Femur (tissue), 1 donor: ENCODE measurements around the gene MTFR1L.

ENCODE experiments used
- DNase-seq: peaks from one replicate; pipeline ENCODE4 v3.0.0-alpha.2; 2017

MTFR1L gene

DNA sequence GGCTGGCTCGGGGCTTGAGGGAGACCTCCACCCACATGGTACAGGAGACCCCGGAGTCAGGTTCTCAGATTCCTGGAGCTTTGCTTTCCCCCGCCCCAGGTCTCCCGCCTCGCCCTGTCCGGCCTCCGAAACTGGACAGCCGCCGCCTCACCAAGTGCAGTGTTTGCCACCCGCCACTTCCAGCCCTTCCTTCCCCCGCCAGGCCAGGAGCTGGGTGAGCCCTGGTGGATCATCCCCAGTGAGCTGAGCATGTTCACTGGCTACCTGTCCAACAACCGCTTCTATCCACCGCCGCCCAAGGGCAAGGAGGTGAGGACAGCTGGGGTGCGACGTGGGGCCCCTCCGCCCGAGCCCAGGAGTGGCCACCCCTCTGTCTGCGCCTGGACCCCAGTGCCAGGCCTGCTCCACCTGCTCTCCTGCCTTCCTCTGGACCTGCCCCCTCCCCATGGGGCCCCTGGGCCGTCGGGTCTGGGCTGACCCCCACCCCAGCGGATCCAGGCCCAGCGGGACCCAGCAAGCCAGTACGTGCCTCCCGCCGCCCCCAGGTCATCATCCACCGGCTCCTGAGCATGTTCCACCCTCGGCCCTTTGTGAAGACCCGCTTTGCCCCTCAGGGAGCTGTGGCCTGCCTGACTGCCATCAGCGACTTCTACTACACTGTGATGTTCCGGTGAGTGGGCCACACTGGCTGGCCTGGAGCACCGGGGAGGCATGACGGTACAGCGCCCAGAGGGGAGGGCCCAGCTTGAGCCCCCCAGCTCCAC, 11.1 kb upstream of the MTFR1L start:
- DNase-seq: no peak

DNA sequence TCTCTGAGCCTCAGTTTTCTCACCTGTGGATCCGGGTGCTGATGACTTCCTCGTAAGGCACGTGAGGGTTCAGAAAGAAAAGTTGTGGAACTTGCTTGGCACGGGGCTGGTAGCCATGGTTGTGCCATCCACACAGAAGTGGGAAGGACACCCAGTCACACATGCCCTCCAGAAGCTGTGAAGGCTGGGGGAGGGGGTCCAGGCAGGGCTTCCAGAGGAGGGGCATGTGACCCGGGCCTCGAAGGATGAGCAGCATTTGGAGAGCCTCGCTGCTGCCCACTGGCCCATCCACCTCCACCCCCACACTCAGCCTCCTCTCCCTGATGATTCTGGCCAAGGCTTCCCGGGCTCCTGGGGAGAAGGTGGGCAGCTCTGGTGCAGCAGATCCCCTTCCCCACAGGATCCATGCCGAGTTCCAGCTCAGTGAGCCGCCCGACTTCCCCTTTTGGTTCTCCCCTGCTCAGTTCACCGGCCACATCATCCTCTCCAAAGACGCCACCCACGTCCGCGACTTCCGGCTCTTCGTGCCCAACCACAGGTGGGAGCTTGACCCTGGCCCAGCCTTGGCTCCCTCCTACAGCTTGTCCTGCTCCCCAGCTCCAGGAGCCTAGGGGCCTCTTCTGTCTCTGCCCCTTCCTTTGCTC, 10.3 kb upstream of the MTFR1L start:
- DNase-seq: no peak

- DNase-seq: no peak
Measured at GRCh38 chr1:25809929-25810328, 9.8 kb upstream of the MTFR1L start.

DNA sequence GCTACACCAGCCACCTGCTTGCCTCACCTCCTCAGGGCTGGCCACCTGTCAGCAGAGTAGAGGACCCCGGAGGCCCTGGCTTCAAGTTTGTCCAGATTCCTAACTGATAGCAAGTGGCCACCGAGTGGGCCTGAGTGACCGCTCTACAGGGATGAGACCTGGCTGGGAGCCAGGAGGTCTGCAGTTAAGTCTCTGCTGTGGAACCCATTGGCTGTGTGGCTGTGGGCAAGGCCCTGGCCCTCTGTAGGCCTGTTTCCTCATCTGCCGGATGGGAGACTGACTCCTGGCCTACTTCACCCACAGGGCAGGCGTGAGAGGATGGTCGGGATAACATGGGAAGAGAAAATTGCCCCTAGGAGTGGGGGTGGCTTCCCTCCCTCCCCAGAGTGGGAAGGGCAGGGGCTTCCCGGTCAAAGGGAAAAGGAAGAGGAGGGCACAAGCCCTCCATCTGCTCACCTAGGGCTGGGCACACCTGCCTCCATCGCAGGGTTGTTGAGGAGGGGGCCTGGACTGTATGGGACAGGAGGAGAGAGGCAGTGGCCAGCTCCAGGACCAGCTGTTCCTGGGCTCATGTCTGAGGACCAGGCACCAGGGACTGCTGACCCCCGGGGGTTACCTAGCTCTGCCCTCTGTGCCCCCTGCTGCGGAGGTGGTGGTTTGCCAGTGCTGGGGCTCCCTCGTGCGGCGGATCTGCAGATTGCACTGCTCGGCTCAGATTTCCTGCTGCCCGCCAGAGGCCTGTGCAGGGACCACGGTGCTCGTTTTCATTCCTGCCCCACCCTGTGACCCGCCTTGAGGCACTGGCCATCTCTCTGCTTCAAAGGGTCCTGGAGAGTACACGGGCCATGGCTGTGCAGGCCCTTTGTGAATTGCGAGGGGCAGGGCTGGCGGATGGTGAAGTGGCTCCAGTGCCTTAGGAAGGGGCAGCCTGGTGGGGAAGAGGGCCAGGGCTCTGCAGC, 9.1 kb upstream of the MTFR1L start:
- DNase-seq: peak; percentile 80

- DNase-seq: no peak
Measured at GRCh38 chr1:25811384-25812082, 8.2 kb upstream of the MTFR1L start.

DNA sequence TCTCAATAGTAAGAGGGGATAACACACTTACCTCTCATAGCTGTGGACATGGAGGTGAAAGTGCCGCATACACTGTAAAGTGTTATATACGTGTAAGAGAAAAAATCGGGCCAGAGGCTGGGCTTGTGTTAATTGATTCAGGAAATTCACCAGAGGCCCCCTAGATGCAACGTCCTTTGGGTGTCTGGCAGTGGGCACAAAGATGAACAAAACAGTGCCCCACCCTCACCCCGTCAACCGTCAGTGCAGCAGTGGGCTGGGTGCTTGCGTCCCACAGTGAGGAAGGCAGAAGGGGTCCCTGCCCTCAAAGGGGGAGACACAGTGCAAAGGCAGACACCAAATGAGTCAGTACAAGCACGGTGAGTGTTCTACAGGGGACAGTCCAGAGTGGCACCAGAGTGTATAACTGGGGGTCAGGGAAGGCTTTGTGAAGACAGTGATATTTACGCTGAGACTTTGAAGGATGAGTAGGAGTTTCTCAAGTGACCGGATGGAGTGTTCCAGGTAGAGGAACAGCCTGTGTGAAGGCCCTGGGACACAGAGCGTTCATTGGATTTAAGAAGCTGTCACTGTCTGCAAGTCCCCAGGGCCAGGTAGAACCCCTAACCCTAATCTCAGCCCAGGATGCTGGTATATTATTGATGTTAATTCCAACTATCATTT, 6.6 kb upstream of the MTFR1L start:
- DNase-seq: no peak

DNA sequence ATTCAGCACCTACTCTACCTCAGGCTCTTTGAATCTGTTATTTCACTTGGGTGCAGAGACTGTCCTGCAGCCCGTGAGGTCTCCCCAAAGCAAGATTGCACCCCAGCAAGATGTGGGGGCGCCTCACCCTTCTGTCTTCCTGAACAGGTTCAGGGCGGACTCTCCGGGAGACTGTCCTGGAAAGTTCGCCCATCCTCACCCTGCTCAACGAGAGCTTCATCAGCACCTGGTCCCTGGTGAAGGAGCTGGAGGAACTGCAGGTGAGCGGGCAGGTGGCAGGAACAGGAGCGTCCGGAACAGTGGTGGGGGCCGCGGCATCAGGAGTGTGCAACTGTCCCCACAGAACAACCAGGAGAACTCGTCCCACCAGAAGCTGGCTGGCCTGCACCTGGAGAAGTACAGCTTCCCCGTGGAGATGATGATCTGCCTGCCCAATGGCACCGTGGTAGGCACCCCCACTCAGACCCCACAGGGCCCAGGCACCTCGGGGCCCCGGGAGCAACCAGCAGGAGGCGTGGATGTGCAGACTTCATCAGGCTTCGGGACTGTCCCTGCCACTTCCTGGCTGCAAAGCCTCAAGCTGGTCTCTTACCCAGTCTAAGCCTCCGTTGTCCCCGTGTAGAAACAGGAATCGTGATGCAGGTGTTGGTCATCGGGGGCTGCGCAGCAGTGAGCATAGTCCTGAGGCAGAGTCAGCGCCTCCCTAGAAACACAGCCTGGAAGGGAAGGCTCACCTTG, 5.9 kb upstream of the MTFR1L start:
- no peak for DNase-seq

DNA sequence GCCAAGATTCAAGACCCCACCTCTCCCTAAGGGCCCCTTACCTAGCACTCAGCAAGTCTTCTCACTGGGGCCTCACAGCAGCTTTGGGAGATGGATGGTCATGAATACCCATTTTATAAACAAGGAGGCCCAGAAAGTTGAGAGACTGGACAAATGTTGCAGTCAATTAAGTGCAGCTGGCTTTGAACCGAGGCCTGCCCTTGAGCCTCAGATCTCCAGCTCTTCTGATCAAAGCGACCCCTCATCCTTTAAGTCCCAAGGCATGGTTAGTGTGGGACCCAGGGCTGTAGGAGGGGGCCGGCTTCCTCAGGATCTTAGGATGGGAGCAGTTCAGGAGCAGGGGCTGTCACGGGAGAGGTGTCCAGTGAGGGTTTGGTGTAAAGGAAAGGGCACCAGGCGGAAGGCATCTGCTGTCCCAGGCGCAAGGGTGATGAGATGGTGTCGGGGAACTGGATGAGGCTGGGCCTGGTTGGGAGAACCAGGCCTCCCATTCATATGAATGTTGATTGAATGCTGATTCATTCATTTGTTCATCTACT, 5.1 kb upstream of the MTFR1L start:
- no peak for DNase-seq

DNA sequence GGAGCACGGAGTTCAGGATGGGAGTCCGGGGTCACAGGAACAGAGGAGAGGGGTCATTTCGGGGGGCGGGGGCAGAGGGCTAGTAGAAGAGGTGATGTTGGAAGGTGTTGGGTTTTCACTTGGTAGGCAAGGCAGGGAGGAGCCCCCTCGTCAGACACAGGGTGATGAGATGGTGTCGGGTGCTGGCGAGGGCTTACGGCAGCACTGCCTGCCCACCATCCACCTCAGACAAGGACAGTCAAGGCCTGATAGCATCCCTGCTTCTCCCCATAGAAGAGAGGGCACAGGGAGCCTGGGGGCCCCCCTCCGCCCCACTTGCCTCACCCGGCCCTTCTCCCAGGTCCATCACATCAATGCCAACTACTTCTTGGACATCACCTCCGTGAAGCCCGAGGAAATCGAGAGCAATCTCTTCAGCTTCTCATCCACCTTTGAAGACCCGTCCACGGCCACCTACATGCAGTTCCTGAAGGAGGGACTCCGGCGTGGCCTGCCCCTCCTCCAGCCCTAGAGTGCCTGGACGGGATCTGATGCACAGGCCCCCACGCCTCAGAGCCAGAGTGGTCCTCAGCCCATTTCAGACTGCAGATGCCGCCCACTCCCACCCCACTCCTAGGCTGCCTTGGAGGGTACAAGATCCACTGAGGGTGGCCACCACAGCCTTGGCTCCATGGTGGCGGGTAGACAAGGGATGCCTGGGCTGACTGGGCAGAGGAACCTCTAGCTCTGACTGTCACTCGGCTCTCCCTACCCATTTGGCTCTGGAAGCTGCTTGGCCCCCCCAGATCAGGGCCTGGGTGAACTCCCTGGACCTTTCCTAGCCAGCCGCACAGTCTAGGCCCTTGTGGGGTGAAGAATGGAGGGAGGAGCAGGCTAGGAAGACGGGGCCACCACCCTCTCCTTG, 4.3 kb upstream of the MTFR1L start:
- no peak for DNase-seq

- DNase-seq: no peak
Measured at GRCh38 chr1:25816112-25816718, 3.5 kb upstream of the MTFR1L start.

- no peak for DNase-seq
Measured at GRCh38 chr1:25817840-25818501, 1.8 kb upstream of the MTFR1L start.

GRCh38 chr1:25818569-25818968, 1.2 kb upstream of the MTFR1L start:
- no peak for DNase-seq

- DNase-seq: peak; percentile 68
Measured at GRCh38 chr1:25820247-25821111, 725 bp downstream of the MTFR1L start.

DNA sequence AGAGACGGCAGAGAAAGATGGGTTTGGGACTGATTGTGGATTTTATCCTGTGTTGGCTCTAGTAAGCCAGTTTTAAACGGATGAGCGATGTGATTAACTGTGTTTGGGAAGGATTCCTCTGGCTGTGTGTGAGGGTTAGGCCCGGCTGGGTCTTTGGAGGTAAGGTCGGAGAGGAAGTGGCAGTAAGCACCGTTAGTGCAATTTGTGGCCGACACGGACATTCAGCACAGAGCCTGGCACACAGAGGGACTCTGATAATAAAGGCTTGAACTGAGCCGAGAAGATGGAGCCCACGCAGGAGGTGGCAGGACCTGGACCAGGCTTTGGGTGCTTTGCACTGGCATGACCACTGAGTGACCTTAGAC, 1.3 kb downstream of the MTFR1L start:
- no peak for DNase-seq

DNA sequence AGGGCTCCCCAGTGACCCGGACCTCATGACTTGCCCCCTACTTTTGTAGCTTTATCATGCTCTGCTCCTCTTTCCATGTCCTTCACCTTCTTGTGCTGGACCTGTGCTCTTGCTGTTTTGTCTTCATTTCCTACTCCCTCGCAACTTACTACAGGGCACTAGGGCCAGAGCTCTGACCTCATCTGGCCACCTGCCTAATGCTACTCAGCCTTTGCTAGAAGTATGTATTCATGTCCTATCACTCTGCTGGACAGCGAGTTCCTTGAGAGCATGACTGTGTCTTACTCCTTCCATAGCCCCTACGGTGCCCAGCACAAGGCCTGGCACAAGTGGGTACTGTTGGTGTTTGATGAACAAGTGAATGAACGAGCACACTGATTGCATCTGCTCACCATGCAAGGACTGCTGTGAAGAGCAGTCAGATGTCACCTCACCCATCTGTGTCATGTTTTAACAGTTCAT, 1.9 kb downstream of the MTFR1L start:
- DNase-seq: no peak

- DNase-seq: no peak
Measured at GRCh38 chr1:25825605-25826004, 5.9 kb downstream of the MTFR1L start.

- no peak for DNase-seq
Measured at GRCh38 chr1:25826571-25826970, 6.8 kb downstream of the MTFR1L start.

DNA sequence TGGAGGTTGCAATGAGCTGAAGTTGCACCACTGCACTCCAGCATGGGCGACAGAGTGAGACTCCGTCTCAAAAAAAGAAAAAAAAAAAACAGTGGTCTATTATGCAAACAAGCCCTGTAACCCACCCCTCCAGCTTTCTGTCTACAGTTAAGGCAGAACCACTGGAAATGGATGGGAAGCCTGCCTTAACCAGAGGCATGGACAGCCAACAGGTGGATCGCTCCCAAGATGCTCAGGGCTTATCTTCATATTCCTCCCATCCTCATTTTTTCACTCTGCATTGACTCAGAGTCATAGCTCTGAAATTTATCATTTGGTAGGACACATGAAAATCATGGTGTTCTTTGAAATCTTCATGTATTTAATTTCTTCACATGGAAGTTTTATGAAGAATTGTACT, 8.7 kb downstream of the MTFR1L start:
- DNase-seq: no peak
